NK-92 (cell line): ENCODE data around the gene RNASEH2A.

Experiments used
- DNase-seq: peaks from one replicate; lab custom pipeline; 2025; ENCODE audit not compliant: unreplicated experiment; lab: John Stamatoyannopoulos, UW

RNASEH2A gene

DNA sequence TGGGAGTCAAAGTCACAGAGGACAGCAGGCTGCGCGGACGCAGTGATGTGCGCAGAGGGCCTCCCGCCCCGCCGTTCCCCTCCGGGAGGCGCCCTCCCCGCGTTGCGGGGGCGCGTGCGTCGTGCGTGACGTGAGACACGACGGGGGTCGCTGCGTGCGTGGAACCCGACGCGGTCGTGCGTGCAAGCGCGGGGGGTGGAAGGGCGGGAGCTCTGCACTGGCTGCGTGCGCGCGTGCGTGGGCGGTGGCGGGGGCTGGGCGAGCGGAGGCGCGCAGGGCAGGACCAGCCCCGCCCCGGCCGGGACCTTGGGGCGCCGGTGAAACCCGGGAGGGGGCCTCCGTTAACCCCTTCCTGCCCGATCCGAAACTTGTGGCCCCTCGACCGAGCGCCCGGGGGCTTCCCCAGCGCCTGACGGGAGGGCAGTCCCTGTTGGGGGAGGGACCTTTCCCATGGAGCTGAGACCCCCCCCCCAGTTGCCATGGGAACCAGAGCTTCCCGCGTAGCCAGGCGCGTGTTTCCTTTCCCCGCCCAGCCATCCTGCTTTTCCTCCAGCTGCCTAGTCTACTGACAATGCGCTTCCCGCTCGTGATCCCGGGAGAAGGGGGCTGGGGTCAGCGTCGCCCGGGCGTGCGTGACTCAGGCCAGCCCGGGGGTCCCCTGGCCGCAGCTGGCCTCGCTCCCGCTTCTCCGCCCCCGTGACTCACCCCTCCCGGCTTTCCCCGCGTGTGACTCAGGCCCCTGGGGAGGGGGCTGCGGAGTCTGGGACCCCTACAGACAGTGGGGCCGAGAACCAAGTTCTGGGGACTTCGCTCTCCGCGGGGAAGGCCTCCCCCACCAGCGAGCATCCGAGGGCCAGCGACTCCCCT, 23.7 kb upstream of the RNASEH2A start:
- DNase-seq, result peak; percentile 95

DNA sequence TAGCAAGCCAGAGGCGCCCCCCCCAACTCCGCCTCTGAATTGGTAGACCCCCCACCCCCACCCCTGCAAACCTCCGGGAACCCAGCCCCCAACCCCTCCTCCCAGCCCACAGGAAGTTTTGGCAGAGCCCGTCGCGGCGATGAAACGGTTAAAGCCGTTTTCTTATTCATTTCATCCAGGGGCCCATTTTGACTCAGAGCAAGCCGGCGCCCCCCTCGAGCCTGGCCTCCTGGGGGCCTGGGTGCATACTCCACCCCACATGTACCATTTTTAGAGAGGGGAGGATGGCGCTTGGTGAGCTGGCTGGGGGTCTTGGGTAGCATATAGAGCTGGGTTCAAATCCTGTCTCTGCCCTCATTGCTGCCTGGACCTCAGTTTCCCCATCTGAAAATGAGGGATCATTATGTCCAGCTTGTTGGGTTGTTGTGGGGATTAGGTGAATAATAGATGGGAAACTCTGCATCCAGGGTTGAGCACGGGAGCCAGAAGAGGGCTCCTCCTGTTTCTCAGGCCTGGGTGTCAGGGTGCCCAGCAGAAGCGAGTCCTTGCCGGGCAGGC, 23.0 kb upstream of the RNASEH2A start:
- DNase-seq, result no peak

DNA sequence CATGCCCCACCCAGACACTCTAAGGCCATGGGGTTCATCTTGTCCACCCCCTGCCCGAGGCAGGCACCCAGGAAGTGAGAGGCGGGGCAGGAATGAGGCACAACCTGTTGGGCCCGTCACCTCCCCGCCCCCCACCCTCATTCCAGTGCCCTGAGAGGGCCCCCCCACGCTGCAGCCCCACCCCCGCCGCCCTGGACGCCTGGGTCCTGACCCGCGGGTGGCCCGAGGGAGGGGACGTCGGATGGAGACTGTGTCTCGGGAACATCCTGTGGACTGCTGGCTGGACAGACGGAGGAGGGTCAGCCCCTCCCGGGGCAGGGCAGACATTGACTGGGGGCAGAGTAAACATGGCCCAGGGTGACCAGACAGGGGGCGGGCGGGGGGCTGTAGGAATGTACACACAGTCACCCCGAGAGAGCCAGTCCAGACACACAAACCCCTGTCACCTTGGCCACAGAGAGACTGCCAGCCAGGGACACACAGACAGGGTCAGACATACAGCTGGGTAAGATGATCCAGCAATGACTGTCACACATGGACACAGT, 22.5 kb upstream of the RNASEH2A start:
- DNase-seq, result no peak

DNA sequence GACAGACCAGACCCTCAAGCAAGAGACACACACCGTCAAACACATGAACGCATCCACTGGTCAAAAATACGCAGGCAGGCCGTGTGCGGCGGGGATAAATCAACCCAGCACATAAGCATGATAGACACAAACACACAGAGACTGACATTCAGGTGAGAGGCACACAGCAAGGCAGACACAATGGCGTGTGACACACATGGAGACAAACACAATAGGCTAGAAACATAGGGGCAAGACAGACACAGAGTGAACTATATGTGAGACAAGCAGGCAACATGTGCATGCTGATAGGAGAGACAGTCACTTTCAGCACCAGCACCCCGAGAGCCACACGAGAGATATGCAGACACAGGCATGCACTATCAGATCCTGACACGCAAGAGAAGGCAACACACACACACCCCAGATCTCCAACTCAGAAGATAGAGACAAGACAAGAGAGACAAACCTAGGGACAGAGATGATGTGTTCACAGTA, 22.0 kb upstream of the RNASEH2A start:
- DNase-seq, result no peak

DNA sequence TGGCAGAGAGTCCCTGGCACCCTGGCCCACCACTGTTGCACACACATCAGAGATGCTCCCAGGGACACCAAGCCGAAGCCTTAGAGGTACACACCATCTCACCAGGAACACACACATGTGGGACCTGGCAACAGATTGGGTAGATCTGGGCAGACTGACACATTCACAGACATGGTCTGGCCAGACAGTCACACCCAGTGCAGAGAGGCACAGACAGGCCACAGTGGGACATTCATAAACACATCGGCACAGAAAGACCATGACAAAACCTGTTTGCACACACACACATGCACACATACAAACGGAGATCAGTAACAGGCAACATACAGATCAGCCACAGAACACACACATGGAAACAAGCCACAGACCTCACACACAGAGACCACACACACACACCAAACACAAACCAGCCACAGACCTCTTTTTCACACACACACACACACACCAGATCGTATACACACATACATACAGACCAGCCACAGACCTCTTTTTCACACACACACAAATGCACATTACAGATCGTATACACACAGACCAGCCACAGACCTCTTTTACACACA, 21.4 kb upstream of the RNASEH2A start:
- DNase-seq, result no peak

DNA sequence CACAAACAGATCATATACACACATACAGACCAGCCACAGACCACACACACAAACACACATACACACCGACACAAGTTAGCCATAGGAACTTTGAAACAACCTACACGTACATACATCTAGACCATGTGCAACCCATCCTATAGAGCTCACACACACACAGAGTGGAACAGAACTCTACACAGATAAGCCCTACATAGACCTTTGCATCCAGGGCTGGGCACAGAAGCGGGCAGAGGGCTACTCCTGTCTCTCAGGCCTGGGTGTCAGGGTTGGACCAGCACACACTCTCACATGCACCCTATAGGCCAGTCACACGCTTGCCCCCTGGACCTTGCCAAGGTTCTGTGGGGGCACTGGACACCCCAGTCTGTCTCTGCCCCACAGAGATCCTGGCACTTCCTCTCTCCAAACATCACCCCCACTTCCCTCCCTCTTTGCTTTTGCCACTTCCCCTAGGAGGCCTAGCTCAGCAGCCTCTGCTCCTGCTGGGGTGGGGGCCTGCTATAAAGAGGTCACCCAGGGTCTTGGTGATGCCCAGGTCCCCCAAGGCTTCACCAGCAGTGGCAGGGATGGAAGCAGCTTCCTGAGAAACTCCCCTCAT, 20.9 kb upstream of the RNASEH2A start:
- no peak for DNase-seq

DNA sequence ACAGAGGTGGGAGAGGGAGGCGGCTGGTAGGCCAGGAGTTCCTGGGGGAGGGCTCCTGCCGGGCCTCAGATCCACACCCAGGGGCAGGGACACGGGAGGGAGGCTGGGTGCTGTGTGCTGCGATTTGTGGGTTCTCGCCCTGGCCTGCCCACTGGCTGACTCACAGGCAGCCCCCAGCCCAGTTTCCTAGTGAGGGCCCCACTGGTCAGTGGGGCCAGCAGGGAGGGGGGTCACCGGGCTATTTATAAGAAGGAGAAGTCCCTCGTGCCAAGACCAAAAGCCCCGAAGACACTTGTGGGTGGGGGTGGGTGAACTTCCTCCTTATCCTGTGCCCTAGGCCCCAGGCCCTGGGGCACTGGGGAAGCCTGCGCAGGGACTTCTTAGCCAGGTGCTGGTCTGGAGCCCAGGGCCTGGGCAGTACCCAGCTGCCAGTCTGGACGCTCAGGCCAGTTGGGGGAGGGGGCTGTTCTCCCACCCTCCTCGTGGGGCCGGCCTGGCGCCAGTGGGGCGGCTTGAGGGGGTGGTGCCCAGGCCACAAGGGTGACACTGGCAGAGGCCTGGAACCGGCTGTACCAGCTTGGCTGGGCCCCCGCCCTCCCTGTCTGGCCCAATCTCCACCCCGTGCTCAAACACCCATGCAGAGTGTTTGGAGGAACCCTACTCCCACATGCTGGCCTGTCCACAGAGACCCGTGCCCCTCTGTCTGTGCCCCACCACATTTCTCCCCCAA, 20.1 kb upstream of the RNASEH2A start:
- DNase-seq, result no peak

DNA sequence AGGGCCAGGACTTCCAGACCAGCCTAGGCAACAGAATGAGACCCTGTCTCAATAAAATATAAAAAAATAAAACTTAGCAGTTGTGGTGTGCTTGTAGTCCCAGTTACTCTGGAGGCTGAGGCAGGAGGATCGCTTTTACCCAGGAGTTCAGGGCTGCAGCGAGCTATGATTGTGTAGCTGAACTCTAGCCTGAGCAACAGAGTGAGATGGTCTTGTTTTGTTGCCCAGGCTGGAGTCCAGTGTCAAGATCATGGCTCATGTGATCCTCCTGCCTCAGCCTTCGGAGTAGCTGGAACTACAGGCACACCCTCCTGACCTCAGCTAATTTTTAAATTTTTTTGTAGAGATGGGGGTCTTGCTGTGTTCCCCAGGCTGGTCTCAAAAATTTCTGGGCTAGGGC, 19.4 kb upstream of the RNASEH2A start:
- DNase-seq, result no peak

DNA sequence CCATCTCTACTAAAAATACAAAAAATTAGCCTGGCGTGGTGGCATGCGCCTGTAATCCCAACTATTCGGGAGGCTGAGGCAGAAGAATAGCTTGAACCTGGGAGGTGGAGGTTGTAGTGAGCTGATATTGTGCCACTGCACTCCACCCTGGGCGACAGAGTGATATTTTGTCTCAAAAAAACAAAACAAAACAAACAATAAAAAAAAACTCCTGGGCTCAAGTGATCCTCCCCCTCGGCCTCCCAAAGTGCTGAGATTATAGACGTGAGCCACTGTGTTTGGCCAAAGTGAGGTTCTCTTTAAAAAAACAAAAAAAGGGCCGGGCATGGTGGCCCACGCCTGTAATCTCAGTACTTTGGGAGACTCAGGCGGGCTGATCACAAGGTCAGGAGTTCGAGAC, 18.9 kb upstream of the RNASEH2A start:
- DNase-seq, result no peak

DNA sequence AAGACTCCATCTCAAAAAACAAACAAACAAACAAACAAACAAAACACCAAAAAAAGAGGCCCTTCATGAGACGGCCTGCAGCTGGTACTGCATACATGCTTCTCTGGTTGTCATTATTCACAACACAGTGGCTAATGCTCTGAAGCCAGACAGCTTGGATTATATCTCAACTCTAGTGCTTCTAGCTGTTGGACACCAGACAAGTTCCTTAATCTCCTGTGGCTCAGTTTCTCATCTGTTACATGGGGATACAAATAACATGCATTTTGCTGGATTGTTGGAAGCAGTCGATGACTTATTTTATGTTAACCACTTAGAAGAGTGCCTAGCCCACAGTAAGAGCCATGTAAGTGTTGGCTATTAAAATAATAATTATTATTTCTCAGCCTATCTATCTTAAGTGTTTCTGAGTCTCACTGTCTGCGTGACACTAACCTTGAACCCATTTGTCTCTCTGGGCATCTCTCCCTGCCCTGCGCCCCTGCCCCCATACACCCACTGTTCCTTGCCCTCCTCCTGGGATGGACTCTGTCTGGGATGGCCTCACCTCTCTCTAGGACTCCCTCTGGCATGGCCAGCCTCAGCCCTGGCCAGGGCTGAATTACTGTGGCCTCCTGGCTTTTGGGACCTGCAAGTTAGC, 18.2 kb upstream of the RNASEH2A start:
- no peak for DNase-seq

DNA sequence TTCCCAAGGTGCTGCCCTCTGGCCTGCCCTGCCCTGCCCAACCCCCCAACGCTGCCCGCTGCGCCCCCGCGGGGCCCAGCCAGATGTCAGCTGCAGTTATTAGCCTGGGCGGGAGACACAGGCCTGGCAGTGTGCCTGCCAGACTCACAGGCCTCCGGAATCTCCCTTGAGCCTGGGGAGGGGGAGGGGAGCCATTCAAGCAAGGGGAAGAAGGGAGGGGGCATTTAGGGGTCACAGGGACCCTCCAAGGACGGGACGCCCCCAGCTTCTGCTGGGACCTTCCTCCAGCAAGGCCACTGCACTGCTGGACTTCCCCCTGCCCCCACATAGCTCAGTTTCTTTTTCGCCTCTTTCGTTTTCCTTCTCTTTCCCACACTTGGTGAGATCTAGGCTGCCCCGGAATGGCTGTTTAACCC, 17.7 kb upstream of the RNASEH2A start:
- DNase-seq, result no peak

DNA sequence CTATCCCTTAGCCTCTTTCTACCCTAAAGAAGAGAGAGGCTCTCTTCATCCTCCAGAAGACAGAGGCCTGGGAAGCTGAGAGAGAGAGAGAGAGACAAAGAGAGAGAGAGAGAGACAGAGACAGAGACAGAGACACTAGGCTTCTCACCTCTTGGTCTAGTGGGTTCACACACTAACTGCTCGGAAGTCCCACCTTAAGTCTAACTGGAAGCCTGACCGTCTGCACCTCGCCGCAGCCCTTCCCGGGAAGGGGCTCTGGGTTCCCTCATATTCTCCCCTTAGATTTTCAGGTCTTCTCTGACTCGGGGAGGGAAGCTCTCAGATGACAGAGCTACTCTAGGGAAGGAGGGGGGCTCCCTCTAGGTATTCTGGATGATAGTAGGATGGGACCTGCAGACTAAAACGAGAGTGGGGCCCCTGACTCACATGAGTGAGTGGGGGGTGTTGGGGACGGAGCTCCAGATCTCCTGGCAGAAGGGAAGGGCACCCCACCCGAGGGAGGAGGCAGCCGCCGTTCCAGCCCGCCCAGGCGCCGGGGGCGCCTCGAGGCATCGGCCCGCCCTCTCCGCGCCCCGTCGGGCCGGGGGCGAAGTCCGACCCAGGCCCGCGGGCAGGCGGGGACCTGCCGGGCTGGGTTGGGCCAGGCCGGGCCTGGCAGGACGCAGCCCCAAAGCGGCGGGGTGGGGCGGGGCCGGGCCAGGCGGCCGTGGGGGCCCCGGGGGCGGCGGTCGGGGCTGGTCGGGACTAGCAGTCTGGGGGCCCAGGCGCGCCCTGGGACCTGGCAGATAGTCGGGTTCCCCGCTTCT, 17.1 kb upstream of the RNASEH2A start:
- no peak for DNase-seq

DNA sequence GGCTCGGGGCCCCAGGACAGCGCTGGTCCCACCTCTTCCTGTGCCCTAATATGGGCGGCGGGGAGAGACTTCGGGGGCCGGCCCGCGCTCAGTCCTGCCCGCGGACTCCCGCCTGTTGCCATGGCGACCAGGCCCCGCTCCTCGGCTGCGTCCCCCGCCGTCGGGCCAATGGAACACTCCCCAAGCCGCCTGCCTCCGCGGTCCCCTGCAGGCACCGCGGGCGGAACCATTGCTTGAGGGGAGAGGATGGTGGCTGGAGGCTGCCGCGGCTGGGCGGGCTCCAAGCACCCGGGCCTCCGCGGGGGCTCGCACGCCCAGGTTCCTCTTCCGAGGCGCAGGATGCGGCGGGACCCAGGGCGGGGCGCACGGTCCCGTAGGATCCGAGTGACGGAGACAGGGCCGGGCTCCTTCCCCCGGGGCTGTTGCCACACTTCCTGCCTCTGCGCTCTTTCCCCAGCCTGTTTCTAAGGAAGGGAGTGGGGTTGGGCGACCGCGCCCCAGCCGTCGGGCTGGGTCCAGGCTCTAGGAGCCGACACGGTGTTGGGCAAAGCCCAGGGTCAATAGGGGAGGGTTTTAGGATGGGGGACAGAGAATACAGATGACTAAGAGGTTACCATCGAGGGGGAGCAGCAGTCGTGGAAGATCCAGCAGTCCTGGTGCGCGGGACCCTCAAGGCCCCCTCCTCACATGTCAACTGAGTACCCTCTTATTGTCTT, 16.3 kb upstream of the RNASEH2A start:
- peak; percentile 66 for DNase-seq

DNA sequence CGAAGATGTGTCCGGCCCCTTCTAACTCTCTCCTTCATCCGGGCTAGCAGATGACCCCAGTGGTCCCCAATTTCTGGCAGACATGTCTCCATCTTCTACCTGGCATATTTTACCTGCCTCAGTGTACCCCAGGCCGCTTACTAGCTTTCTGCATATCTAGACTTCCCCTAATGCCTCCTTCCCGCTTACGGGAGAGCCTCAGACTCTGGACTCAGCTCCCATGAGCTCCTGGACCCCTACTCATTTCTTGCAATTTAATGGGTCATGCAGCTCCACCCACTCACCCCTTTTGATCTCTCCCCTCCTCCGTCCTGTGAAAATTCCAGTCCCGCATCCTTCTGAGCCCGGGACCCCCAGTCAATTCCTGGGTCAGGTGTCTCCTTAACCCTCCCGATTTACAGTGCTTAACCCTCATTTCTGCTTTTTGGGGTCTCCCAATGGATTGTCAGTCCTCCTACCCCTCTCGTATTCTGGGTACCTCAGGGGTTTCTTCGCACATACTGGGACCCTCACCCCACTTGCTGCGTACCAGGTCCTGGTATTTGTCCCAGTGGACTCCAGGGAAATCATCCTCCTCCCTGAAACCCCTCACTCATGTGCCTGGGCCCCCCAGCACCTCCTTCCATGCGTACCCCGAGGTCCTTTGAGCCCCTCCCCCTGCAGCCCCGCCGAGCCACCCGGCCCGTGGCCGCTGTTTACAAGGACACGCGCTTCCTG, 15.6 kb upstream of the RNASEH2A start:
- DNase-seq, result no peak

DNA sequence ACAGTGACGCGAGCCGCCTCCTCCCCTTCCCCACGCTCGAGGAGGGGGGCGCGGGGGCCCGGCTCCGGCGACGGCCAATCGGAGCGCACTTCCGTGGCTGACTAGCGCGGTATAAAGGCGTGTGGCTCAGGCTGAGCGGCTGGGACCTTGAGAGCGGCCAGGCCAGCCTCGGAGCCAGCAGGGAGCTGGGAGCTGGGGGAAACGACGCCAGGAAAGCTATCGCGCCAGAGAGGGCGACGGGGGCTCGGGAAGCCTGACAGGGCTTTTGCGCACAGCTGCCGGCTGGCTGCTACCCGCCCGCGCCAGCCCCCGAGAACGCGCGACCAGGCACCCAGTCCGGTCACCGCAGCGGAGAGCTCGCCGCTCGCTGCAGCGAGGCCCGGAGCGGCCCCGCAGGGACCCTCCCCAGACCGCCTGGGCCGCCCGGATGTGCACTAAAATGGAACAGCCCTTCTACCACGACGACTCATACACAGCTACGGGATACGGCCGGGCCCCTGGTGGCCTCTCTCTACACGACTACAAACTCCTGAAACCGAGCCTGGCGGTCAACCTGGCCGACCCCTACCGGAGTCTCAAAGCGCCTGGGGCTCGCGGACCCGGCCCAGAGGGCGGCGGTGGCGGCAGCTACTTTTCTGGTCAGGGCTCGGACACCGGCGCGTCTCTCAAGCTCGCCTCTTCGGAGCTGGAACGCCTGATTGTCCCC, 14.9 kb upstream of the RNASEH2A start, which contains the start of gene JUNB:
JUNB (plus strand) TSS at position 142 of the 706 bp plus-strand sequence; CDS start at position 428, 286 bp downstream.
- peak; percentile 83 for DNase-seq

DNA sequence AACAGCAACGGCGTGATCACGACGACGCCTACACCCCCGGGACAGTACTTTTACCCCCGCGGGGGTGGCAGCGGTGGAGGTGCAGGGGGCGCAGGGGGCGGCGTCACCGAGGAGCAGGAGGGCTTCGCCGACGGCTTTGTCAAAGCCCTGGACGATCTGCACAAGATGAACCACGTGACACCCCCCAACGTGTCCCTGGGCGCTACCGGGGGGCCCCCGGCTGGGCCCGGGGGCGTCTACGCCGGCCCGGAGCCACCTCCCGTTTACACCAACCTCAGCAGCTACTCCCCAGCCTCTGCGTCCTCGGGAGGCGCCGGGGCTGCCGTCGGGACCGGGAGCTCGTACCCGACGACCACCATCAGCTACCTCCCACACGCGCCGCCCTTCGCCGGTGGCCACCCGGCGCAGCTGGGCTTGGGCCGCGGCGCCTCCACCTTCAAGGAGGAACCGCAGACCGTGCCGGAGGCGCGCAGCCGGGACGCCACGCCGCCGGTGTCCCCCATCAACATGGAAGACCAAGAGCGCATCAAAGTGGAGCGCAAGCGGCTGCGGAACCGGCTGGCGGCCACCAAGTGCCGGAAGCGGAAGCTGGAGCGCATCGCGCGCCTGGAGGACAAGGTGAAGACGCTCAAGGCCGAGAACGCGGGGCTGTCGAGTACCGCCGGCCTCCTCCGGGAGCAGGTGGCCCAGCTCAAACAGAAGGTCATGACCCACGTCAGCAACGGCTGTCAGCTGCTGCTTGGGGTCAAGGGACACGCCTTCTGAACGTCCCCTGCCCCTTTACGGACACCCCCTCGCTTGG, 14.1 kb upstream of the RNASEH2A start:
- DNase-seq, result no peak

DNA sequence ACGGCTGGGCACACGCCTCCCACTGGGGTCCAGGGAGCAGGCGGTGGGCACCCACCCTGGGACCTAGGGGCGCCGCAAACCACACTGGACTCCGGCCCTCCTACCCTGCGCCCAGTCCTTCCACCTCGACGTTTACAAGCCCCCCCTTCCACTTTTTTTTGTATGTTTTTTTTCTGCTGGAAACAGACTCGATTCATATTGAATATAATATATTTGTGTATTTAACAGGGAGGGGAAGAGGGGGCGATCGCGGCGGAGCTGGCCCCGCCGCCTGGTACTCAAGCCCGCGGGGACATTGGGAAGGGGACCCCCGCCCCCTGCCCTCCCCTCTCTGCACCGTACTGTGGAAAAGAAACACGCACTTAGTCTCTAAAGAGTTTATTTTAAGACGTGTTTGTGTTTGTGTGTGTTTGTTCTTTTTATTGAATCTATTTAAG, 13.5 kb upstream of the RNASEH2A start:
- no peak for DNase-seq
